Activated T-helper 1 cell treated with Interleukin-2 at 50 U/mL for 16 hours (primary cell): Measurements from ENCODE around the gene SDHAF2.
"Not testable (repeated sequence)": the region's sequence is repeated elsewhere in the genome, so short reads cannot be mapped to it uniquely, and the experiment has no call there.

Experiments
- DNase-seq: peaks from one replicate; pipeline ENCODE4 v3.0.0-alpha.2; 2020; ENCODE audit warnings: low read depth

The SDHAF2 gene

GRCh38 chr11:61425367-61426131 is 4.4 kb upstream of the SDHAF2 start:
- DNase-seq: no peak

GRCh38 chr11:61429346-61429690 is 606 bp upstream of the SDHAF2 start:
- DNase-seq: peak; percentile 62

DNA sequence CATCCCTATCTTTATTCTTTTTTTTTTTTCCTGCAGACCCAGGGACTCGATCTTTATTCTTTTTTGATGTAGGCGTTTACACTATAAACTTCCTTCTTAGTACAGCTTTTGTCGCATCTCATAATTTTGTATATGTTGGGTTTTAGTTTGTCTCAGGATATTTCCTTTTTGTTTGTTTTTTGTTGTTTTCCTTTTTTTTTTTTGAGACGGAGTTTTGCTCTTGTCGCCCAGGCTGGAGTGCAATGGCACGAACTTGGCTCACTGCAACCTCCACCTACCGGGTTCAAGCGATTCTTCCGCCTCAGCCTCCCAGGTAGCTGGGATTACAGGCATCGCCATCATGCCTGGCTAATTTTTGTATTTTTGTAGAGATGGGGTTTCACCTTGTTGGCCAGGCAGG is 915 bp downstream of the SDHAF2 start:
- not testable (repeated sequence) for DNase-seq

DNA sequence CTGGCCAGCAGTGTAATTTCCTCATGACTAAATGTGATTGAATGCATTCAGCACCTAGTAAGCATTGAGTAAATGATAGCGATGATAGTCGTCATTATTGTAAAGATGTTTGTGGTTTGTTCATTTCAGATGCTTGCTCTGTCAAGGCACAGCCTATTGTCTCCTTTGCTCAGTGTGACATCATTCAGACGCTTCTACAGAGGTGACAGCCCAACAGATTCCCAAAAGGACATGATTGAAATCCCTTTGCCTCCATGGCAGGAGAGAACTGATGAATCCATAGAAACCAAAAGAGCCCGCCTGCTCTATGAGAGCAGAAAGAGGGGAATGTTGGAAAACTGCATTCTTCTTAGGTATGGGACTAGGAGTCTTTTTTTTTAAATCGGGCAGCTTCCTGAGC is 7.6 kb downstream of the SDHAF2 start:
- no peak for DNase-seq

DNA sequence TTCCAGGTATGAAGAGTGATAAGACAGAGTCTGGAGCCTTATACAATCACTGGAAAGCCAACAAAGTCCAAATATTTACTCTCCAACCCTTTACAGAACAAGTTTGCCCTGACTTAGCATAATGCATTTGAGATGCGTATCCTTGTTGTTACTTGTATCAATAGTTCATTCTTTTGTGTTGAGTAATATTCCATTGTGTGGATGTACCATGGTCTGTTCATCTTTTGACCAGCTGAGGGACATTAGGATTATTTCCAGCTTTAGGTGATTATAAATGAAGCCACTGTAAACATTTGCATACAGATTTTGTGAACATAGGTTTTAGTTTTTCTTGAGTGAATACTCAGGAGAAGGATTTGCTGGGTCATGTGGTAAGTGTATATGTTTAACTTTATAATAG is 9.7 kb downstream of the SDHAF2 start:
- no peak for DNase-seq

DNA sequence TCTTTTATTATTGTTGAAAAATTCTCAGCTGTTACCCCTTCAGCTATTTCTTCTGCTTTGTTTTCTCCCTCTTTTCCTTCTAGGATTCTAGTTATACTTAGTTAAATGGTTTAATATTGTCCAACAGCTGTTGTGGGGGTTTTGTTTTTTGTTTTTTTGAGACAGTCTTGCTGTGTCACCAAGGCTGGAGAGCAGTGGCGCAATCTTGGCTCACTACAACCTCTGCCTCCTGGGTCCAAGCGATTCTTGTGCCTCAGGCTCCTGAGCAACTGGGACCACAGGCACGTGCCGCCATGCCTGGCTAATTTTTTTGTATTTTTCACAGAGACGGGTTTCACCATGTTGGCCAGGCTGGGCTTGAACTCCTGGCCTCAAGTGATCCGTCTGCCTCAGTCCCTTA is 12.7 kb downstream of the SDHAF2 start:
- DNase-seq: no peak

GRCh38 chr11:61445516-61445915 is 15.6 kb downstream of the SDHAF2 start:
- no peak for DNase-seq

DNA sequence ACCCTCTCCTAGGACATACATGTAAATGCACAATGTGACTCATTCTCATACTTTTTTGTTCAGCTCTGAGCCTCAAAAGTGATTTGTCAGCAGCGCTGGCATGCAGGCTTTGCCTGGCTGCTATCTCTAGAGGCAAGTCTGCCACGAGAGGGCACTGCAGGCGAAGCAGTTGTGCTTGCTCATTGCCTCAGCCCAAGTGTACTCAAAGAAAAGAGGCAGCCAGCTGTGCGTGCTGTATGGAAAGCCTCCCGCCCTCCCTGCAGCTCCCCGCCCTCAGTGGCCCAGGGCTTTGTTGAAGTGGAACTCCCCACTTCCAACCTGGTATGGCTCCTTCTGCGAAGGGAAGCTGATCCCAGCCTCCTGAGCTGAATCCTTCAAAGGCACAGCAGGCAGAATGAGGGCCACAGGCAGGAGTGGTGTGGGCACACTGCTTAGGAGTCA is 16.3 kb downstream of the SDHAF2 start:
- peak; percentile 26 for DNase-seq

GRCh38 chr11:61447601-61448551 is 18.0 kb downstream of the SDHAF2 start:
- DNase-seq: no peak

GRCh38 chr11:61448552-61448927 is 18.6 kb downstream of the SDHAF2 start:
- DNase-seq: no peak

- DNase-seq: no peak
Measured at GRCh38 chr11:61452825-61453224, 22.9 kb downstream of the SDHAF2 start.

GRCh38 chr11:61453695-61454094 is 23.8 kb downstream of the SDHAF2 start:
- DNase-seq: no peak

GRCh38 chr11:61454520-61454919 is 24.6 kb downstream of the SDHAF2 start:
- no peak for DNase-seq

DNA sequence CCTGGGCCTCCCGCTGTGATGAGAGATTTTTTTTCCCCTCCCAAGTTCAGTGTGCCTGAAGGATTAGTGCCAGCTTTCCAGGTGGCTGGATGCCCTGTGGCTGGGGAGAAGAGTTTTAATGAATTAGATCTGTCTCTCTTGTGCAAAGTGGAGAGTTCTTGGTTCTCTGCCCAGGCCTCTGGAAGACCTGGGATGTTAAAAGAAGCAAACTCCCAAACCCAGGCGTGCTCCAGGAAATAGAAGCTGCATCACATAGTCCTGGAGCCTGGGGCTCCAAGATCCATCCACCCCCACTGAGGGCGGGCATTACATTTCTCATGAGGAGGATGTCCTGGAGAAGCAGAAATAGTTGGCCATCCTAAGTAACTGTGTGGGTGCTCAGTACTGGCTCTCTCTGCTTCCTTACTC is 30.6 kb downstream of the SDHAF2 start:
- DNase-seq: no peak

DNA sequence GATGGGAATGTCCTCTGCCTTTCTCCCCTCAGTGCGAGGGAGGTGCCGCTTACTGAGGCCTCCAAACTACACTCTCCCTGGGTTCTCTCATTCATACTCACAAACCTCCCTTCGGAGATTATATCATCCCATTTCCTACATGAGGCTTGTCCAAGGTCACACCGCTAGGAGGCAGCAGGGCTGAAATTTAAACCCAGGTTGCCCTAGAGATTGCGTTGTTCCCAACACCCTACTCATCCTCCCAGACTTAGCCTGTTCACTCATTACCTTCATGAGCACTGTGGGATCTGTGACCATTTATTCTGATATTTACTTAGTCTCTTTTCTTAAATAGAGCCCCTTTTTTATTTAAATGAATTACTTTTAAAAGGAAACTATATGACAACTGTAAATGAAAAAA is 31.1 kb downstream of the SDHAF2 start:
- no peak for DNase-seq

GRCh38 chr11:61467602-61468001 is 37.7 kb downstream of the SDHAF2 start:
- DNase-seq: not testable (repeated sequence)

DNA sequence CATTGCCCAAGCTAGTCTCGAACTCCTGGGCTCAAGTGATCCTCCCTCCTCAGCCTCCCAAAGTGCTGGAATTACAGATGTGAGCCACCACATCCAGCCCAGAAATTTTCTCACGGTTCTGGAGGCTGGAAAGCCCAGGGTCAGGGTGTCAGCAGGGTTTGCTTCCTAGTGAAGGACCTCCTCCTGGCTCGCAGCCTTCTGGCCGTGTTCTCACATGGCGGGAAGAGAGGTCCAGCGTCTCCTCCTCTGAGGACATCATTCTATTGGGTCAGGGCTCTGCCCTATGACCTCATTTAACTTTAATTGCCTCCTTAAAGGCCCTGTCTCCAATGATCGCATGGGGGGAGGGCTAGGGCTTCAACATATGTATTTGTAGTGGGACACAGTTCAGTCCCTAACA is 38.1 kb downstream of the SDHAF2 start:
- DNase-seq: no peak

GRCh38 chr11:61472282-61472681 is 42.4 kb downstream of the SDHAF2 start:
- DNase-seq: no peak

GRCh38 chr11:61472868-61473267 is 42.9 kb downstream of the SDHAF2 start:
- no peak for DNase-seq

GRCh38 chr11:61473370-61474012 is 43.6 kb downstream of the SDHAF2 start:
- no peak for DNase-seq

DNA sequence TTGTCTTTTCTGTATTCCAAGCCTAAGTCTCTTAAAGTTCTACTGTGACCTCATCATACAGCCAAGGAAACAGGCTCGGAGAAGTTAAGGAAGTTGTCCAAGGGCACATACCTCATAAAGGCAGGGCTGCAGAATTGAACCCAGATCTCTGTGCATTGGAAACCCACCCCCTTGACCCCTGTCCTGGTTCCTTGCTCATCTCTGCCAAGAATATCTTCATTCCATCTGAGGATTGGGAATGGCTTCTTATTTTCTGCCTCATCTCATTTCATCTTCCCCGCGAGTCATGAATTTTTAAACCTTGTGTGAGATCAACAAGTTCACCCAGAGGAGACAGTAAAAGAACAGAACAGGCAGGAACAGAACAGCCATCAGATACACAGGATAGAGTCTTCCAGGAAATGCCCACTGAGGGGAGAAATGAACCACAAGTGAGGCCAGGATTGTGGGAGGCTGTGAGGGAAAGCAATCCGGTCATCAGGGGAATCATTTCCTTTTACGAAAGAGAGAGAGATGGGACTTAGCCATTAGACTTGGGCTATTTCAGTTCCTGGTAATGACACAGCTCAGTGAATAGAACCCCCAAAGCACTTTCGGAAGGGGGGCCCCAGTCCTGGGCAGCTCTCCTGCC is 44.2 kb downstream of the SDHAF2 start:
- no peak for DNase-seq

DNA sequence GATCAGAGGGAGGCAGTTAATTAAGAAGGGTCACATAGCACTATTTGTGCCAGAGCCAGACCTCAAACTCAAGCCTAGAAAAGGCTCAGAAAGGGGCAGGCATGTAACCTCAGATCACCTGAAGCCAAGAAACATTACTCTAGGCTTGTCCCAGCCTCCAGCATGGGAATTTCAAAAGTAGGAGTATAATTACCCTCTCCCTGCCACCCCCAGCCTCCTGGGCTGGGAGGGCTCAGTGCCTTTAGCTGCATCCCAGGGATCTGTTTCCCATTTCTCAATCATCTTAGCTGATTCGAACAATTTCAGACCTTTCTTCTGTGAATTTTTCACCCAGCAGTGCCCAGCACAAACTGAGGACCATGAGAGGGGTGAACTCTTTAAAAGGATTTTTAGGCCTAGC is 45.5 kb downstream of the SDHAF2 start:
- DNase-seq: no peak
